Endodermal cell (in vitro differentiated cells): ENCODE measurements around the gene AHRR. TPM values are rescaled to one million over a fixed set of nuclear protein-coding genes. Genes with fewer than 3 reads are reported as not detected.

Source experiments
- DNase-seq: peaks from one replicate; pipeline ENCODE4 v3.0.0-alpha.2; 2017
- H3K27ac ChIP-seq: 2 replicates; pipeline ENCODE4 v1.5.1; 2013; ENCODE audit warnings: mild to moderate bottlenecking, low read depth, low read length, moderate library complexity
- H3K27me3 ChIP-seq: 2 replicates; pipeline ENCODE4 v1.6.1; 2013; ENCODE audit warnings: mild to moderate bottlenecking, low read length, moderate library complexity; ENCODE audit not compliant: insufficient read depth, control insufficient read depth, poor library complexity, severe bottlenecking
- H3K36me3 ChIP-seq: 2 replicates; pipeline ENCODE4 v1.7.0; 2013; ENCODE audit warnings: mild to moderate bottlenecking, low read length, moderate library complexity; ENCODE audit not compliant: control insufficient read depth, insufficient read depth
- H3K4me1 ChIP-seq: one replicate; pipeline ENCODE4 v1.7.0; 2013; ENCODE audit warnings: low read length; ENCODE audit not compliant: control insufficient read depth, insufficient read depth
- H3K4me3 ChIP-seq: 2 replicates; pipeline ENCODE4 v1.5.1; 2013; ENCODE audit warnings: mild to moderate bottlenecking, low read length, moderate library complexity
- H3K9ac ChIP-seq: 2 replicates; pipeline ENCODE4 v1.6.1; 2013; ENCODE audit warnings: mild to moderate bottlenecking, low read length, moderate library complexity; ENCODE audit not compliant: poor library complexity, severe bottlenecking; ENCODE audit errors: extremely low read depth
- H3K9me3 ChIP-seq: 2 replicates; pipeline ENCODE4 v1.6.1; 2013; ENCODE audit warnings: mild to moderate bottlenecking, low read length, moderate library complexity; ENCODE audit not compliant: control insufficient read depth
- H3K27ac Mint-ChIP-seq: 2 replicates; pipeline ENCODE4 v1.8.0; 2020; ENCODE audit warnings: mixed read lengths
- H3K27me3 Mint-ChIP-seq: 2 replicates; pipeline ENCODE4 v1.8.0; 2021; ENCODE audit warnings: mild to moderate bottlenecking, mixed read lengths; ENCODE audit not compliant: insufficient read depth
- H3K36me3 Mint-ChIP-seq: 2 replicates; pipeline ENCODE4 v1.8.0; 2020; ENCODE audit warnings: low read depth, mixed read lengths
- H3K4me1 Mint-ChIP-seq: 2 replicates; pipeline ENCODE4 v1.8.0; 2020; ENCODE audit warnings: mixed read lengths
- H3K4me3 Mint-ChIP-seq: 2 replicates; pipeline ENCODE4 v1.8.0; 2020; ENCODE audit warnings: mild to moderate bottlenecking, moderate library complexity, mixed read lengths
- H3K9me3 Mint-ChIP-seq: 2 replicates; pipeline ENCODE4 v1.8.0; 2020; ENCODE audit warnings: mild to moderate bottlenecking, mixed read lengths
- CTCF ChIP-seq: fragments of 200-600 bp; sonication (generic); conservative IDR thresholded peaks from 2 replicates; pipeline ENCODE4 v1.5.0; 2021; ENCODE audit warnings: antibody characterized with exemption, mild to moderate bottlenecking
- WGBS, 2 experiments: methylation state at CpG; one replicate each; pipeline versions ENCODE4 v1.1.5 to v1.1.7; 2013; ENCODE audit warnings: missing lambda C conversion rate in 2 of 2, mixed read lengths in 1 of 2; ENCODE audit not compliant: insufficient coverage in 1 of 2, insufficient read length in 1 of 2; 5-methylcytosine and 5-hydroxymethylcytosine counted together
- total RNA-seq, 2 donors: library from RNA; stranded (reverse); fragmentation: NEBNext Ultra II Directional in 1 of 2; extraction: Animal tissue kit (Norgen Biotek cat#: 25700) in 1 of 2; gene quantifications; 2 replicates in 1 of 2; 3 replicates in 1 of 2; pipeline ENCODE4 v1.2.1, GENCODE V29; 2021

The AHRR gene
- total RNA-seq, 2 donors from 2014 or later, result 1.4 to 2.0 TPM

GRCh38 chr5:310516-310915 lies 11.0 kb upstream of the AHRR start:
- Mint-ChIP-seq H3K9me3 (no peaks in the 10 kb centered on the region), H3K27me3 (no peaks in the 10 kb centered on the region), H3K4me3 (no peak overlapping the region), H3K4me1 (no peaks in the 10 kb centered on the region), H3K27ac (no peak overlapping the region), H3K36me3 (peaks cover 56% of the 10 kb centered on the region)
- Histone ChIP-seq H3K4me1 (no peaks in the 10 kb centered on the region), H3K36me3 (peaks cover 28% of the 10 kb centered on the region), H3K9ac (no peak overlapping the region), H3K27ac (no peak overlapping the region), H3K4me3 (no peak overlapping the region), H3K27me3 (no peaks in the 10 kb centered on the region), H3K9me3 (no peaks in the 10 kb centered on the region)
- DNase-seq, result no peak
- TF ChIP-seq CTCF, result no peak
- 95 to 96% methylated on average over 8 to 9 of the region's 9 CpGs for WGBS, 2 experiments

- peaks cover 28% of the 10 kb centered on the region for H3K36me3 ChIP-seq
- no peaks in the 10 kb centered on the region for H3K4me1 ChIP-seq
- no peak for TF ChIP-seq CTCF
- DNase-seq, result no peak
- Mint-ChIP-seq H3K4me1 (no peaks in the 10 kb centered on the region), H3K27me3 (no peaks in the 10 kb centered on the region), H3K36me3 (peaks cover 51% of the 10 kb centered on the region), H3K4me3 (no peak overlapping the region), H3K9me3 (no peaks in the 10 kb centered on the region), H3K27ac (peak overlapping the region; percentile 35)
- no peak overlapping the region for H3K9ac ChIP-seq
- H3K4me3 ChIP-seq, result no peak overlapping the region
- H3K27ac ChIP-seq, result no peak overlapping the region
- WGBS, 2 experiments, result 93 to 94% methylated on average over 11 to 16 of the region's 16 CpGs
- H3K9me3 ChIP-seq, result no peaks in the 10 kb centered on the region
- no peaks in the 10 kb centered on the region for H3K27me3 ChIP-seq
Observed at GRCh38 chr5:310941-311434, 10.5 kb upstream of the AHRR start.

GRCh38 chr5:311963-312362 lies 9.6 kb upstream of the AHRR start:
- Mint-ChIP-seq H3K27ac (no peak overlapping the region), H3K9me3 (no peaks in the 10 kb centered on the region)
- WGBS, 2 experiments, result 84 to 88% methylated on average over 8 of the region's 8 CpGs

More at GRCh38 chr5:311963-312362, 9.6 kb upstream of the AHRR start:
- Mint-ChIP-seq H3K4me1 (no peaks in the 10 kb centered on the region), H3K27me3 (no peaks in the 10 kb centered on the region), H3K36me3 (peaks cover 48% of the 10 kb centered on the region), H3K4me3 (no peak overlapping the region)
- Histone ChIP-seq H3K4me1 (no peaks in the 10 kb centered on the region), H3K9ac (no peak overlapping the region), H3K4me3 (no peak overlapping the region), H3K27ac (no peak overlapping the region), H3K27me3 (no peaks in the 10 kb centered on the region), H3K36me3 (peaks cover 24% of the 10 kb centered on the region), H3K9me3 (no peaks in the 10 kb centered on the region)
- DNase-seq, result no peak
- TF ChIP-seq CTCF, result no peak
